OCI-LY3 (cell line): ENCODE measurements around the gene TMEM178B.

Source experiments
- H2AFZ ChIP-seq: fragments of 200-600, 300-600 bp; shearing (Covaris generic); 2 replicates; pipeline ENCODE4 v1.6.0; 2014; ENCODE audit warnings: antibody characterized with exemption, low read depth, low read length
- H3K27ac ChIP-seq: fragments of 200-600, 300-600 bp; sonication (generic); 2 replicates; pipeline ENCODE4 v1.5.1; 2014; ENCODE audit warnings: mild to moderate bottlenecking, low read length, moderate library complexity, mixed read lengths
- H3K27me3 ChIP-seq: fragments of 200-600, 300-600 bp; sonication (generic); 2 replicates; pipeline ENCODE4 v1.6.1; 2014; ENCODE audit warnings: low read depth, low read length, mixed read lengths
- H3K36me3 ChIP-seq: fragments of 200-600, 300-600 bp; sonication (generic); replicated peaks from 2 replicates; pipeline ENCODE3; 2014; ENCODE audit warnings: low read depth, low read length, mixed read lengths
- H3K4me1 ChIP-seq: fragments of 300-600, 200-600 bp; sonication (generic); 2 replicates; pipeline ENCODE4 v1.6.1; 2014; ENCODE audit warnings: low read length, mixed read lengths
- H3K4me2 ChIP-seq: fragments of 200-600, 300-600 bp; sonication (generic); 2 replicates; pipeline ENCODE4 v1.6.1; 2014; ENCODE audit warnings: low read length, mixed read lengths
- H3K4me3 ChIP-seq: fragments of 300-600, 200-600 bp; sonication (generic); 2 replicates; pipeline ENCODE4 v1.5.1; 2014; ENCODE audit warnings: antibody characterized with exemption, mild to moderate bottlenecking, low read length, moderate library complexity
- H3K79me2 ChIP-seq: fragments of 300-600, 200-600 bp; shearing (Covaris generic); 2 replicates; pipeline ENCODE4 v1.6.1; 2014; ENCODE audit warnings: mild to moderate bottlenecking, low read length, mixed read lengths
- H3K9ac ChIP-seq: fragments of 300-600, 200-600 bp; shearing (Covaris generic); 2 replicates; pipeline ENCODE4 v1.6.0; 2014; ENCODE audit warnings: mild to moderate bottlenecking, low read length, moderate library complexity
- H3K9me3 ChIP-seq: fragments of 200-600, 300-600 bp; shearing (Covaris generic); 2 replicates; pipeline ENCODE4 v1.6.1; 2014; ENCODE audit warnings: low read length, mixed read lengths; ENCODE audit not compliant: insufficient read depth
- H4K20me1 ChIP-seq: fragments of 200-600, 300-600 bp; sonication (generic); 2 replicates; pipeline ENCODE4 v1.6.1; 2016; ENCODE audit warnings: low read length, mixed read lengths; ENCODE audit not compliant: insufficient read depth
- CTCF ChIP-seq: fragments of 200-600, 300-600 bp; sonication (generic); IDR thresholded peaks from 2 replicates; pipeline ENCODE4 v1.5.1; 2014; ENCODE audit warnings: antibody characterized with exemption, low read length, low read depth
- EZH2phosphoT487 ChIP-seq: fragments of 200-600 bp; shearing (Covaris generic); IDR thresholded peaks from 2 replicates; pipeline ENCODE4 v1.6.1; 2018; ENCODE audit warnings: antibody characterized with exemption, mixed run types, low read depth

The TMEM178B gene

GRCh38 chr7:141441837-141442627, 368.2 kb downstream of the TMEM178B start:
- TF ChIP-seq EZH2phosphoT487 (no peak), CTCF (no peak)
- Histone ChIP-seq H3K79me2 (no peaks in the 10 kb centered on the region), H4K20me1 (no peaks in the 10 kb centered on the region), H3K9ac (no peak overlapping the region), H3K4me1 (no peaks in the 10 kb centered on the region), H3K27me3 (no peaks in the 10 kb centered on the region), H3K9me3 (no peaks in the 10 kb centered on the region), H3K4me3 (no peak overlapping the region), H2AFZ (no peak overlapping the region), H3K36me3 (no peaks in the 10 kb centered on the region), H3K27ac (no peak overlapping the region), H3K4me2 (no peak overlapping the region)

GRCh38 chr7:141442781-141443180, 368.9 kb downstream of the TMEM178B start:
- Histone ChIP-seq H3K79me2 (no peaks in the 10 kb centered on the region), H3K9ac (no peak overlapping the region), H3K4me1 (no peaks in the 10 kb centered on the region), H3K9me3 (no peaks in the 10 kb centered on the region), H3K4me2 (no peak overlapping the region), H3K36me3 (no peaks in the 10 kb centered on the region), H3K27me3 (no peaks in the 10 kb centered on the region), H4K20me1 (no peaks in the 10 kb centered on the region), H3K27ac (no peak overlapping the region), H2AFZ (no peak overlapping the region), H3K4me3 (no peak overlapping the region)
- TF ChIP-seq EZH2phosphoT487 (no peak), CTCF (no peak)

GRCh38 chr7:141444961-141445360, 371.1 kb downstream of the TMEM178B start:
- H3K79me2 ChIP-seq, result no peaks in the 10 kb centered on the region
- no peaks in the 10 kb centered on the region for H3K4me1 ChIP-seq
- no peaks in the 10 kb centered on the region for H3K27me3 ChIP-seq
- no peak overlapping the region for H3K4me2 ChIP-seq
- no peak for TF ChIP-seq CTCF
- H3K9me3 ChIP-seq, result no peaks in the 10 kb centered on the region
- no peak overlapping the region for H3K27ac ChIP-seq
- H3K9ac ChIP-seq, result no peak overlapping the region
- H4K20me1 ChIP-seq, result no peaks in the 10 kb centered on the region
- no peak overlapping the region for H2AFZ ChIP-seq
- no peaks in the 10 kb centered on the region for H3K36me3 ChIP-seq
- no peak overlapping the region for H3K4me3 ChIP-seq

GRCh38 chr7:141451232-141451631, 377.4 kb downstream of the TMEM178B start:
- TF ChIP-seq CTCF (no peak), EZH2phosphoT487 (no peak)
- H3K27me3 ChIP-seq, result no peaks in the 10 kb centered on the region
- no peak overlapping the region for H3K9ac ChIP-seq
- no peak overlapping the region for H3K27ac ChIP-seq
- H3K9me3 ChIP-seq, result no peaks in the 10 kb centered on the region
- no peaks in the 10 kb centered on the region for H3K79me2 ChIP-seq
- no peak overlapping the region for H3K4me3 ChIP-seq
- no peaks in the 10 kb centered on the region for H4K20me1 ChIP-seq
- H2AFZ ChIP-seq, result no peak overlapping the region
- no peaks in the 10 kb centered on the region for H3K4me1 ChIP-seq
- H3K4me2 ChIP-seq, result no peak overlapping the region
- no peaks in the 10 kb centered on the region for H3K36me3 ChIP-seq
